GM18526 (cell line): ENCODE measurements around the gene TMEM248.

Experiments used
- POLR2A ChIP-seq: IDR thresholded peaks from 3 replicates; pipeline ENCODE4 v1.6.1; 2011; ENCODE audit not compliant: insufficient read length; ENCODE audit errors: extremely low read depth

TMEM248 gene

DNA sequence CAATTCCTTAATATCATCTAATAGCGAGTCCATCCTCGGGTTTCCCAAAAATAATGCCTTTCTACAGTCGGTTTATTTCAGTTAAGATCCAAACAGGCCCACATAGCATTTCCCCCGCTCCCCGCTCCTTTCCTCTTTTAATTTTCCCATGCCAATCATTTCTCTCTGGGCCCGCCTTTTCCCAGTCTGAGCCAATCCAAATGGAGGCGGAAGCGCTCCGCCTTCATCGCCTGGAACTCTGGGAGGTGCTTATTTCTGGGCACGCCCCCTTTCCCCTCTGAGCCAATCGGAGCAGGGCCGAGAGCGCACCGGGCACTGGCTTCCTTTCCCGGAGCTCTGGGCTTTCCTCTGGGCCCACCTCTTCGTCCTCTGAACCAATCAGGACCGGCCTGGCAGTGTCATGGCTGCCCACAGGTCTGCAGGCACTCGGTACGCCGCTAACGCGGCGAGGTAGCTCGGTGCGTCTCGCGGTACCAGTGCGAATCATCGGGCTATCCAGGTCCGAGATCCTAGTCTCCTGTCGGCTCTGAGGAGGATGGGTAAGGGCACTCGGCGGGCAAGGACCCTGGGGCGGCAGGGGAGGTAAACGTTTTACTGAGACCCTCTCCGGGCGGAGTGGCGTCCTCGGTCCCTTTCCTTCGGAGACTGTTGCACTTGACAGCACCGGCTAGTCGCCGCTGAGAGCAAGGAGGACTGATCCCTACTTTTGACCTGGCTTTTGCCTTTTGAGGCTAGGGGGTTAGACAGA, 75.6 kb downstream of the TMEM248 start, which contains the start of gene TYW1:
Gene TYW1 (plus strand): TSS at position 390 of the 748 bp plus-strand sequence. CDS start 146 bp downstream, at position 536.
- peak; percentile 93 for TF ChIP-seq POLR2A

- TF ChIP-seq POLR2A = no peak
These were observed 85.9 kb downstream of the TMEM248 start for GRCh38 chr7:67006965-67007364.
